Measurements from ENCODE around the gene FBLN2.

Gene FBLN2

GRCh38 chr3:13651775-13652428 lies 103.0 kb downstream of the FBLN2 start:
- DNase-seq = no peak

GRCh38 chr3:13652728-13653127 lies 103.8 kb downstream of the FBLN2 start:
- no peak for DNase-seq

- no peak for DNase-seq
These were observed 104.8 kb downstream of the FBLN2 start for GRCh38 chr3:13653631-13654279.

GRCh38 chr3:13654330-13655060 lies 105.6 kb downstream of the FBLN2 start:
- DNase-seq = no peak

- DNase-seq = peak; percentile 48
These were observed 106.4 kb downstream of the FBLN2 start for GRCh38 chr3:13655061-13655913.

- DNase-seq = no peak
These were observed 107.8 kb downstream of the FBLN2 start for GRCh38 chr3:13656584-13657301.

- DNase-seq = peak; percentile 71
These were observed 108.9 kb downstream of the FBLN2 start for GRCh38 chr3:13657660-13658435.

- DNase-seq = no peak
These were observed 109.8 kb downstream of the FBLN2 start for GRCh38 chr3:13658681-13659080.

- DNase-seq = no peak
These were observed 110.5 kb downstream of the FBLN2 start for GRCh38 chr3:13659221-13659969.

GRCh38 chr3:13660042-13660874 lies 111.3 kb downstream of the FBLN2 start:
- no peak for DNase-seq

GRCh38 chr3:13661121-13661520 lies 112.2 kb downstream of the FBLN2 start:
- DNase-seq = no peak

GRCh38 chr3:13662238-13662847 lies 113.4 kb downstream of the FBLN2 start:
- DNase-seq = no peak

- no peak for DNase-seq
These were observed 115.0 kb downstream of the FBLN2 start for GRCh38 chr3:13663781-13664535.

- DNase-seq = no peak
These were observed 116.8 kb downstream of the FBLN2 start for GRCh38 chr3:13665582-13666226.

GRCh38 chr3:13666227-13666619 lies 117.3 kb downstream of the FBLN2 start:
- DNase-seq = no peak

GRCh38 chr3:13666781-13667709 lies 118.1 kb downstream of the FBLN2 start:
- DNase-seq = no peak

GRCh38 chr3:13668136-13668535 lies 119.2 kb downstream of the FBLN2 start:
- no peak for DNase-seq
